ENCODE data around the gene RPS27A.
"Not testable (repeated sequence)": the region's sequence is repeated elsewhere in the genome, so short reads cannot be mapped to it uniquely, and the experiment has no call there.

Gene RPS27A

GRCh38 chr2:55227437-55228225, 4.9 kb upstream of the RPS27A start:
- Histone ChIP-seq H3K4me3 (replicated peaks; ENCODE audit: insufficient read depth, low read length) (peak overlapping the region; percentile 12; the same call in 1 of the 2 replicates), H3K27ac (replicated peaks) (peak overlapping the region; percentile 80)

GRCh38 chr2:55228226-55228563, 4.3 kb upstream of the RPS27A start:
- no peak overlapping the region for H3K4me3 ChIP-seq (replicated peaks; ENCODE audit: insufficient read depth, low read length)
- peak overlapping the region; percentile 80 for H3K27ac ChIP-seq (replicated peaks)
- TF ChIP-seq POLR2AphosphoS5 (IDR thresholded peaks at IDR 0.05; ENCODE audit: low read depth) (no peak), SPI1 (IDR thresholded peaks at IDR 0.05; ENCODE audit: borderline replicate concordance, low read depth) (no peak), REST (IDR thresholded peaks at IDR 0.05; ENCODE audit: insufficient replicate concordance, low read depth) (no peak), CTCF (IDR thresholded peaks at IDR 0.05; ENCODE audit: insufficient read depth, low read length) (no peak), GABPA (IDR thresholded peaks at IDR 0.05; ENCODE audit: low read depth) (no peak)
- H3K27me3 ChIP-seq (ENCODE audit: insufficient read depth, poor library complexity, severe bottlenecking), result no peaks in the 10 kb centered on the region
- DNase-seq (ENCODE audit: low read depth in 1 of 2, low spot score in 1 of 2), result no peak

More at GRCh38 chr2:55227437-55228225, 4.9 kb upstream of the RPS27A start:
- TF ChIP-seq GABPA (IDR thresholded peaks at IDR 0.05; ENCODE audit: low read depth) (0 out of 2 replicates have a peak, but pooled peaks have one; percentile 22), POLR2AphosphoS5 (IDR thresholded peaks at IDR 0.05; ENCODE audit: low read depth) (peak; percentile 41; the same call in 1 of the 2 replicates), SPI1 (IDR thresholded peaks at IDR 0.05; ENCODE audit: borderline replicate concordance, low read depth) (peak; percentile 97)
- peak; percentile 63 to 71 for DNase-seq (ENCODE audit: low read depth in 1 of 2, low spot score in 1 of 2)
- H3K27me3 ChIP-seq (ENCODE audit: insufficient read depth, poor library complexity, severe bottlenecking), result not testable (repeated sequence)

GRCh38 chr2:55229221-55229620, 3.3 kb upstream of the RPS27A start:
- Histone ChIP-seq H3K4me3 (replicated peaks; ENCODE audit: insufficient read depth, low read length) (no peak overlapping the region), H3K27ac (replicated peaks) (no peak overlapping the region), H3K27me3 (ENCODE audit: insufficient read depth, poor library complexity, severe bottlenecking) (no peaks in the 10 kb centered on the region)
- TF ChIP-seq GABPA (IDR thresholded peaks at IDR 0.05; ENCODE audit: low read depth) (no peak), POLR2AphosphoS5 (IDR thresholded peaks at IDR 0.05; ENCODE audit: low read depth) (no peak), CTCF (IDR thresholded peaks at IDR 0.05; ENCODE audit: insufficient read depth, low read length) (no peak), REST (IDR thresholded peaks at IDR 0.05; ENCODE audit: insufficient replicate concordance, low read depth) (no peak), SPI1 (IDR thresholded peaks at IDR 0.05; ENCODE audit: borderline replicate concordance, low read depth) (no peak)
- no peak for DNase-seq (ENCODE audit: low read depth in 1 of 2, low spot score in 1 of 2)

- no peaks in the 10 kb centered on the region for H3K27me3 ChIP-seq (ENCODE audit: insufficient read depth, poor library complexity, severe bottlenecking)
- no peak overlapping the region for H3K4me3 ChIP-seq (replicated peaks; ENCODE audit: insufficient read depth, low read length)
- H3K27ac ChIP-seq (replicated peaks), result no peak overlapping the region
- no peak for DNase-seq (ENCODE audit: low read depth in 1 of 2, low spot score in 1 of 2)
- TF ChIP-seq GABPA (IDR thresholded peaks at IDR 0.05; ENCODE audit: low read depth) (no peak), REST (IDR thresholded peaks at IDR 0.05; ENCODE audit: insufficient replicate concordance, low read depth) (no peak), POLR2AphosphoS5 (IDR thresholded peaks at IDR 0.05; ENCODE audit: low read depth) (no peak), CTCF (IDR thresholded peaks at IDR 0.05; ENCODE audit: insufficient read depth, low read length) (no peak), SPI1 (IDR thresholded peaks at IDR 0.05; ENCODE audit: borderline replicate concordance, low read depth) (no peak)
Observed at GRCh38 chr2:55230551-55230950, 1.9 kb upstream of the RPS27A start.
